ENCODE data around the gene ARHGAP44. TPM values are rescaled to one million over a fixed set of nuclear protein-coding genes. Genes with fewer than 3 reads are reported as not detected.

Gene ARHGAP44
- total RNA-seq, 2 experiments from 2014 or later: 13.7 to 19.9 TPM

GRCh38 chr17:12911239-12911638 lies 121.9 kb downstream of the ARHGAP44 start:
- Histone ChIP-seq H4K20me1 (ENCODE audit: insufficient read depth, low read length) (no peaks in the 10 kb centered on the region), H3K4me1 (ENCODE audit: insufficient read depth, low read length, poor library complexity, severe bottlenecking) (no peaks in the 10 kb centered on the region), H3K4me3 (ENCODE audit: low read depth, low read length, poor library complexity, severe bottlenecking) (no peak overlapping the region), H3K9me2 (ENCODE audit: insufficient read depth, low read length) (no peaks in the 10 kb centered on the region), H3K36me3 (ENCODE audit: insufficient read depth, low read length) (peaks cover 4% of the 10 kb centered on the region; the same call in 1 of the 2 replicates), H3K27ac (ENCODE audit: low read depth, low read length, poor library complexity, severe bottlenecking) (no peak overlapping the region), H3K79me2 (ENCODE audit: insufficient read depth, low read depth, low read length) (no peaks in the 10 kb centered on the region), H3K9me3 (ENCODE audit: low read length) (no peaks in the 10 kb centered on the region), H2AFZ (ENCODE audit: low read length) (no peak overlapping the region), H3K4me2 (ENCODE audit: low read length) (no peak overlapping the region)
- no peak for DNase-seq (ENCODE audit: low spot score)
- intact Hi-C loops (cut with micrococcal nuclease; ENCODE audit: unreplicated experiment): no loop called here
- BruUV-seq (replicated peaks): no TSS peak
- CTCF ChIA-PET (ENCODE audit: unreplicated experiment): no interaction called here
- POLR2A ChIA-PET: no interaction called here
- TF ChIP-seq EZH2phosphoT487 (IDR thresholded peaks at IDR 0.05; ENCODE audit: borderline replicate concordance, low read depth, low read length): no peak
- no peak for TF ChIP-seq CTCF (conservative IDR thresholded peaks at IDR 0.05; ENCODE audit: low read length)

- ChIA-PET POLR2A (no interaction called here), CTCF (ENCODE audit: unreplicated experiment) (no interaction called here)
- H3K4me2 ChIP-seq (ENCODE audit: low read length): no peak overlapping the region
- BruUV-seq (replicated peaks): no TSS peak
- no peak for DNase-seq (ENCODE audit: low spot score)
- H4K20me1 ChIP-seq (ENCODE audit: insufficient read depth, low read length): no peaks in the 10 kb centered on the region
- no peak overlapping the region for H2AFZ ChIP-seq (ENCODE audit: low read length)
- no peaks in the 10 kb centered on the region for H3K9me3 ChIP-seq (ENCODE audit: low read length)
- no peaks in the 10 kb centered on the region for H3K9me2 ChIP-seq (ENCODE audit: insufficient read depth, low read length)
- no peaks in the 10 kb centered on the region for H3K79me2 ChIP-seq (ENCODE audit: insufficient read depth, low read depth, low read length)
- H3K27ac ChIP-seq (ENCODE audit: low read depth, low read length, poor library complexity, severe bottlenecking): no peak overlapping the region
- TF ChIP-seq CTCF (conservative IDR thresholded peaks at IDR 0.05; ENCODE audit: low read length): no peak
- no peak for TF ChIP-seq EZH2phosphoT487 (IDR thresholded peaks at IDR 0.05; ENCODE audit: borderline replicate concordance, low read depth, low read length)
- H3K36me3 ChIP-seq (ENCODE audit: insufficient read depth, low read length): peaks cover 23% of the 10 kb centered on the region
- peaks cover 19% of the 10 kb centered on the region for H3K4me1 ChIP-seq (ENCODE audit: insufficient read depth, low read length, poor library complexity, severe bottlenecking)
- intact Hi-C loops (cut with micrococcal nuclease; ENCODE audit: unreplicated experiment): no loop called here
- no peak overlapping the region for H3K4me3 ChIP-seq (ENCODE audit: low read depth, low read length, poor library complexity, severe bottlenecking)
Measured at GRCh38 chr17:12917399-12917798, 128.1 kb downstream of the ARHGAP44 start.

GRCh38 chr17:12918142-12918541 lies 128.8 kb downstream of the ARHGAP44 start:
- Histone ChIP-seq H3K4me2 (ENCODE audit: low read length) (no peak overlapping the region), H3K27ac (ENCODE audit: low read depth, low read length, poor library complexity, severe bottlenecking) (no peak overlapping the region), H3K9me3 (ENCODE audit: low read length) (no peaks in the 10 kb centered on the region), H3K9me2 (ENCODE audit: insufficient read depth, low read length) (no peaks in the 10 kb centered on the region), H3K4me1 (ENCODE audit: insufficient read depth, low read length, poor library complexity, severe bottlenecking) (peaks cover 20% of the 10 kb centered on the region), H3K36me3 (ENCODE audit: insufficient read depth, low read length) (peaks cover 23% of the 10 kb centered on the region), H3K79me2 (ENCODE audit: insufficient read depth, low read depth, low read length) (no peaks in the 10 kb centered on the region), H2AFZ (ENCODE audit: low read length) (no peak overlapping the region), H3K4me3 (ENCODE audit: low read depth, low read length, poor library complexity, severe bottlenecking) (no peak overlapping the region), H4K20me1 (ENCODE audit: insufficient read depth, low read length) (no peaks in the 10 kb centered on the region)
- DNase-seq (ENCODE audit: low spot score): no peak
- BruUV-seq (replicated peaks): no TSS peak
- intact Hi-C loops (cut with micrococcal nuclease; ENCODE audit: unreplicated experiment): no loop called here
- TF ChIP-seq CTCF (conservative IDR thresholded peaks at IDR 0.05; ENCODE audit: low read length) (no peak), EZH2phosphoT487 (IDR thresholded peaks at IDR 0.05; ENCODE audit: borderline replicate concordance, low read depth, low read length) (no peak)
- CTCF ChIA-PET (ENCODE audit: unreplicated experiment): no interaction called here
- POLR2A ChIA-PET: no interaction called here

Data from OCI-LY7 (cell line).